ENCODE results near the gene FGD2. TPM values are rescaled to one million over a fixed set of nuclear protein-coding genes. Genes with fewer than 3 reads are reported as not detected.

The FGD2 gene
- total and polyA plus RNA-seq, 9 of the 15 experiments (the other 6 are each of a cell fraction or from before 2014, with no cell fraction given): 0.09 TPM; not detected in 8

GRCh38 chr6:37027811-37028469 lies 22.5 kb downstream of the FGD2 start (continued):
- TF ChIP-seq, protein P1, sequence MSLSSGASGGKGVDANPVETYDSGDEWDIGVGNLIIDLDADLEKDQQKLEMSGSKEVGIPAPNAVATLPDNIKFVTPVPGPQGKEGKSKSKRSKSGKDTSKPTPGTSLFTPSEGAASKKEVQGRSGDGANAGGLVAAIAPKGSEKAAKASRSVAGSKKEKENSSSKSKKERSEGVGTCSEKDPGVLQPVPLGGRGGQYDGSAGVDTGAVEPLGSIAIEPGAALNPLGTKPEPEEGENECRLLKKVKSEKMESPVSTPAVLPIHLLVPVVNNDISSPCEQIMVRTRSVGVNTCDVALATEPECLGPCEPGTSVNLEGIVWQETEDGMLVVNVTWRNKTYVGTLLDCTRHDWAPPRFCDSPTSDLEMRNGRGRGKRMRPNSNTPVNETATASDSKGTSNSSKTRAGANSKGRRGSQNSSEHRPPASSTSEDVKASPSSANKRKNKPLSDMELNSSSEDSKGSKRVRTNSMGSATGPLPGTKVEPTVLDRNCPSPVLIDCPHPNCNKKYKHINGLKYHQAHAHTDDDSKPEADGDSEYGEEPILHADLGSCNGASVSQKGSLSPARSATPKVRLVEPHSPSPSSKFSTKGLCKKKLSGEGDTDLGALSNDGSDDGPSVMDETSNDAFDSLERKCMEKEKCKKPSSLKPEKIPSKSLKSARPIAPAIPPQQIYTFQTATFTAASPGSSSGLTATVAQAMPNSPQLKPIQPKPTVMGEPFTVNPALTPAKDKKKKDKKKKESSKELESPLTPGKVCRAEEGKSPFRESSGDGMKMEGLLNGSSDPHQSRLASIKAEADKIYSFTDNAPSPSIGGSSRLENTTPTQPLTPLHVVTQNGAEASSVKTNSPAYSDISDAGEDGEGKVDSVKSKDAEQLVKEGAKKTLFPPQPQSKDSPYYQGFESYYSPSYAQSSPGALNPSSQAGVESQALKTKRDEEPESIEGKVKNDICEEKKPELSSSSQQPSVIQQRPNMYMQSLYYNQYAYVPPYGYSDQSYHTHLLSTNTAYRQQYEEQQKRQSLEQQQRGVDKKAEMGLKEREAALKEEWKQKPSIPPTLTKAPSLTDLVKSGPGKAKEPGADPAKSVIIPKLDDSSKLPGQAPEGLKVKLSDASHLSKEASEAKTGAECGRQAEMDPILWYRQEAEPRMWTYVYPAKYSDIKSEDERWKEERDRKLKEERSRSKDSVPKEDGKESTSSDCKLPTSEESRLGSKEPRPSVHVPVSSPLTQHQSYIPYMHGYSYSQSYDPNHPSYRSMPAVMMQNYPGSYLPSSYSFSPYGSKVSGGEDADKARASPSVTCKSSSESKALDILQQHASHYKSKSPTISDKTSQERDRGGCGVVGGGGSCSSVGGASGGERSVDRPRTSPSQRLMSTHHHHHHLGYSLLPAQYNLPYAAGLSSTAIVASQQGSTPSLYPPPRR (CRISPR knock-in tag; IDR thresholded peaks at IDR 0.05; ENCODE audit: borderline replicate concordance): no peak

DNA sequence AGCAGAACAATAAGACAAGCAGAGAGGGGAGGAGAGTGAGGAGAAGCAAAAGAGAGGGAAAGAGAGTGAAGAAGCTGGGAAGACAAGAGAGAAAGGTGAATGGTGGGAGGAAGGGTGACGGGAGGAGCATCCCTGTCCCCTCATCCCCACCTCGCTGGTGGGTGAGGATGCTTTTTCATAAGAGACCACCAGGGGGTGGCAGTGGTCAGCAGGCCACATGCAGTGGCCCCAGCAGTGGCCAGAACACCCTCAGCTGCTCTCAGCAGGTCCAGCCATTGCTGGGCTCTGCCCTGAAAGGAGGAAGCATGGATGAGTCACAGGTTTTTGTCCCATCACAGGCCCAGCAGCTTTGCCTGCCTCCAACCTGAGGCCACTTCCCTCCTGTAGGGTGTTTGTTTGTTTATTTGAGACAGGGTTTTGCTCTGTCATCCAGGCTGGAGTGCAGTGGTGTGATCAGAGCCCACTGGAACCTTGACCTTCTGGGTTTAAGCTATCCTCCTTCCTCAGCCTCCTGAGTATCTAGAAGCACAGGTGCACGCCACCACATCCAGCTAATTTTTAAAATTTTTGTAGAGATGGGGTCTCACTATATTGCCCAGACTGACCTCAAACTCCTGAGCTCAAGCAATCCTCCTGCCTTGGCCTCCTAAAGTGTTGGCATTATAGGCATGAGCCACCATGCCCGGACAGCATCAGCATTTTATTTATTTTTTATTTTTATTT lies 24.0 kb downstream of the FGD2 start:
- H3K27ac ChIP-seq (ENCODE audit: extremely low read depth, low read depth, low read length): peak overlapping the region; percentile 46
- H3K9me3 ChIP-seq (replicated peaks; ENCODE audit: control insufficient read depth, insufficient read depth, low read depth, low read length): peaks cover 12% of the 10 kb centered on the region
- WGBS (ENCODE audit: insufficient coverage, low coverage, missing lambda C conversion rate): 53% methylated on average over 4 of the region's 4 CpGs
- H2AFZ ChIP-seq (ENCODE audit: low read depth, low read length): peak overlapping the region; percentile 42; the same call in 1 of the 2 replicates
- no peak overlapping the region for H3K9ac ChIP-seq (ENCODE audit: insufficient read depth in 1 of 2, low read depth in 2 of 2, low read length in 2 of 2)
- no peaks in the 10 kb centered on the region for H3K36me3 ChIP-seq (ENCODE audit: control insufficient read depth, insufficient read depth, low read length)
- FAIRE-seq (peak; percentile 100), DNase-seq (ENCODE audit: extremely low read depth in 1 of 4, low spot score in 3 of 4) (peak; percentile 91 to 97 (median 94)), ATAC-seq (peak; percentile 99)
- H3K79me2 ChIP-seq (ENCODE audit: control insufficient read depth, insufficient read depth, low read length): no peaks in the 10 kb centered on the region
- no peak overlapping the region for H3K4me2 ChIP-seq (ENCODE audit: insufficient read depth, low read length)
- H4K20me1 ChIP-seq (replicated peaks; ENCODE audit: control insufficient read depth, insufficient read depth, low read length): no peaks in the 10 kb centered on the region
- no peaks in the 10 kb centered on the region for H3K9me1 ChIP-seq (ENCODE audit: control insufficient read depth, insufficient read depth, low read length)
- H3K4me1 ChIP-seq (replicated peaks in 1 of 2; ENCODE audit: control insufficient read depth in 2 of 2, insufficient read depth in 2 of 2, low read length in 2 of 2): peaks cover 15 to 63% of the 10 kb centered on the region in 2 experiments
- no TSS peak for BruUV-seq (replicated peaks)
- no peaks in the 10 kb centered on the region for H3K27me3 ChIP-seq (ENCODE audit: control insufficient read depth in 2 of 2, insufficient read depth in 2 of 2, low read length in 2 of 2)
- CTCF ChIA-PET (ENCODE audit: low intra/inter-chr PET ratio): interaction anchor here (0.7 to 4.3 kb wide), 6 partner anchors 11 to 285 kb away, joined by 3 to 91 read pairs (median 8); partner anchors contain the start of gene PIM1
- H3K4me3 ChIP-seq: no peak overlapping the region
- POLR2A ChIA-PET: interaction anchor here (0.5 to 7.6 kb wide), 20 partner anchors 10 to 283 kb away, joined by 3 to 128 read pairs (median 3); partner anchors contain the start of genes PIM1 and TMEM217
- in situ Hi-C loops (cut with MboI) (loop anchor here (10.0 kb wide), 1 partner anchor 145 kb away; the partner anchor contains the start of gene PIM1), intact Hi-C loops (cut with micrococcal nuclease) (loop anchor here (1.0 to 10.0 kb wide), 8 partner anchors 21 to 665 kb away; partner anchors contain the start of gene MDGA1)
- TF ChIP-seq ZHX1 (conservative IDR thresholded peaks at IDR 0.05; ENCODE audit: low read length) (no peak; the same call in 1 of the 2 replicates), KLF1 (tag; IDR thresholded peaks at IDR 0.05) (no peak), THRA (IDR thresholded peaks at IDR 0.05) (no peak), DIDO1 (tag; IDR thresholded peaks at IDR 0.05; ENCODE audit: low read depth) (no peak), ZNF143 (CRISPR knock-in tag; IDR thresholded peaks at IDR 0.05) (0 out of 2 replicates have a peak, but pooled peaks have one; percentile 53), KHSRP (IDR thresholded peaks at IDR 0.05) (no peak)
